Heart right ventricle (tissue), 16 donors: ENCODE measurements around the gene POC1B. TPM values are rescaled to one million over a fixed set of nuclear protein-coding genes. Genes with fewer than 3 reads are reported as not detected.

ENCODE experiments used
- ATAC-seq, 8 donors: fragments of 200-7000 bp; cut with Tn5 transposase; one replicate each; pipeline ENCODE4 v1.9.1; 2020; ENCODE audit warnings: mild to moderate bottlenecking in 8 of 8, moderate library complexity in 8 of 8, moderate number of reproducible peaks in 1 of 8
- DNase-seq, 2 donors: peaks; one replicate each; pipeline ENCODE4 v3.0.0-alpha.2; 2020
- H3K27ac ChIP-seq, 10 donors: fragments of 200-600 bp; sonication (generic) in 2 of 10; one replicate each; pipeline versions ENCODE4 v1.5.0 to v1.8.0; 2020 to 2022; ENCODE audit warnings: mild to moderate bottlenecking in 3 of 10
- H3K27me3 ChIP-seq, 7 donors: fragments of 200-600 bp; one replicate each; pipeline ENCODE4 v1.8.0; 2021 to 2022; ENCODE audit warnings: mild to moderate bottlenecking in 2 of 7
- H3K36me3 ChIP-seq, 9 donors: fragments of 200-600 bp; sonication (generic) in 1 of 9; one replicate each; pipeline versions ENCODE4 v1.5.0 to v1.8.0; 2020 to 2022; ENCODE audit warnings: mild to moderate bottlenecking in 2 of 9
- H3K4me1 ChIP-seq, 9 donors: fragments of 200-600 bp; sonication (generic) in 1 of 9; one replicate each; pipeline versions ENCODE4 v1.5.0 to v1.8.0; 2020 to 2022; ENCODE audit warnings: mild to moderate bottlenecking in 4 of 9
- H3K4me3 ChIP-seq, 10 donors: fragments of 200-600 bp; sonication (generic) in 2 of 10; one replicate each; pipeline versions ENCODE4 v1.5.0 to v1.8.0; 2020 to 2022; ENCODE audit warnings: mild to moderate bottlenecking in 7 of 10, moderate library complexity in 2 of 10
- H3K9me3 ChIP-seq, 11 donors: fragments of 200-600 bp in 10 of 11; sonication (generic) in 2 of 11; one replicate each; pipeline versions ENCODE4 v1.5.0 to v1.8.0; 2013 to 2022; ENCODE audit warnings: mild to moderate bottlenecking in 2 of 11, control low read depth in 1 of 11, moderate library complexity in 1 of 11
- WGBS, 2 donors: extraction: QIAGEN DNeasy Blood & Tissue Kit; methylation state at CpG; one replicate each; pipeline ENCODE4 v1.1.7; 2013; ENCODE audit warnings: inconsistent platforms in 1 of 2; 5-methylcytosine and 5-hydroxymethylcytosine counted together
- intact Hi-C, 10 donors: fragments of 100-400 bp; cut with DNase I; formaldehyde crosslinking; loops; one replicate each; pipeline versions ENCODE4 v1.11.1 to v1.14.2; 2022
- polyA plus RNA-seq, 2 donors: library from polyadenylated mRNA; stranded (reverse); fragments of 200-250 nt; gene quantifications; one replicate each; pipeline ENCODE4 v1.2.3, GENCODE V29; 2013
- total RNA-seq, 10 donors: library from RNA; stranded (reverse); fragmentation: NEBNext Ultra II Directional in 3 of 10; extraction: Animal tissue kit (Norgen Biotek cat#: 25700) in 3 of 10; gene quantifications; one replicate each; pipeline versions ENCODE4 v1.2.1 to v1.2.4, GENCODE V29; 2021 to 2023
- TF ChIP-seq, protein P1 (sequence below), 9 donors: fragments of 200-600 bp; sonication (generic) in 2 of 9; IDR thresholded peaks; one replicate each; pipeline versions ENCODE4 v1.5.0 to v1.8.0; 2021 to 2022; ENCODE audit warnings: antibody characterized with exemption in 9 of 9, mild to moderate bottlenecking in 5 of 9, moderate library complexity in 1 of 9
- donor health status: Arrhythmogenic right ventricular cardiomyopathy.
- donor health status: ischemic (EF 13 %, LVEDD 7.1; RV severe dilation, severe dysfunction).
- donor health status: healthy with polysubstance abuse.
- donor health status: DM: no; HTN: yes; CAD: no.
- donor health status: DM: no; HTN: no; CAD: no.
- donor health status: ischemic (EF 25% LVEDD 6.9; RV normal size, moderate dysfunction).
- donor health status: ischemic (EF 25% LVEDD 5.7; RV mildly dilated, moderate dysfunction).
- donor health status: healthy.
- donor health status: DM: yes; HTN: yes; CAD: no.
- donor health status: Ischemic cardiomyopathy.
- donor health status: ischemic (EF 35%, LVEDD 5.7; RV mildly dilated, moderate dysfunction).
- donor health status: nonischemic (EF 11% LVEDD 7.7; RV severe dilation, severe dysfunction).
- donor health status: DM: yes; HTN: yes; CAD: no.
- donor health status: PGD.
- donor health status: ischemic (EF 29% LVEDD 5.4; RV normal size, mild dysfunction).
- donor health status: nonischemic (EF 23%, LVEDD 6.1; RV moderate dilation, normal function).

POC1B gene
- total and polyA plus RNA-seq, 12 donors = 4.8 to 10.4 (median 8.0) TPM

DNA sequence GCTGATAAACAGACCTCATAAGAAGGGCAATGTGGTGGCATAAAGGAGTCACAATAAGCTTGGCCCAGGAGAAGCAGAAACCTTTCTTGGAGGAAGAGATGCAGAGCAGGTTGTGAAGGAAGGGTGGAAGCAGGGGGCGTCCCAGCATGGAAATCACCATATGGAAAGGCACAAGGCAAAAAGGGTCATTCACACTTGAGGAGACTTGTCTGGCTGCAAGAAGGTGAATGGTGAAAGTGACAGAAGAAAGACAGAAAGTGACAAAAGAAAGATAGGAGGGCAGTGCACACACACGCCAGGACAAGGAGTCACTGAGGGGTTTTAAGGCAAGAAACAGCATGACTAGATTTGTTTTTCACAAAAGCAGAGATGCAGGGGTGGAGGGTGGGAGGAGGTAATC, 39.6 kb downstream of the POC1B start:
- peaks cover 0 to 2% (median 0%) of the 10 kb centered on the region in 9 donors for H3K4me1 ChIP-seq
- H3K9me3 ChIP-seq = no peaks in the 10 kb centered on the region
- H3K27ac ChIP-seq = no peak overlapping the region
- H3K36me3 ChIP-seq = peaks cover 0 to 56% (median 8%) of the 10 kb centered on the region in 9 donors
- intact Hi-C loops = no loop called here
- no peak for ATAC-seq
- H3K27me3 ChIP-seq = no peaks in the 10 kb centered on the region
- no peak overlapping the region for H3K4me3 ChIP-seq
- 93 to 94% methylated on average over 2 of the region's 2 CpGs for WGBS, 2 donors
- TF ChIP-seq, protein P1, sequence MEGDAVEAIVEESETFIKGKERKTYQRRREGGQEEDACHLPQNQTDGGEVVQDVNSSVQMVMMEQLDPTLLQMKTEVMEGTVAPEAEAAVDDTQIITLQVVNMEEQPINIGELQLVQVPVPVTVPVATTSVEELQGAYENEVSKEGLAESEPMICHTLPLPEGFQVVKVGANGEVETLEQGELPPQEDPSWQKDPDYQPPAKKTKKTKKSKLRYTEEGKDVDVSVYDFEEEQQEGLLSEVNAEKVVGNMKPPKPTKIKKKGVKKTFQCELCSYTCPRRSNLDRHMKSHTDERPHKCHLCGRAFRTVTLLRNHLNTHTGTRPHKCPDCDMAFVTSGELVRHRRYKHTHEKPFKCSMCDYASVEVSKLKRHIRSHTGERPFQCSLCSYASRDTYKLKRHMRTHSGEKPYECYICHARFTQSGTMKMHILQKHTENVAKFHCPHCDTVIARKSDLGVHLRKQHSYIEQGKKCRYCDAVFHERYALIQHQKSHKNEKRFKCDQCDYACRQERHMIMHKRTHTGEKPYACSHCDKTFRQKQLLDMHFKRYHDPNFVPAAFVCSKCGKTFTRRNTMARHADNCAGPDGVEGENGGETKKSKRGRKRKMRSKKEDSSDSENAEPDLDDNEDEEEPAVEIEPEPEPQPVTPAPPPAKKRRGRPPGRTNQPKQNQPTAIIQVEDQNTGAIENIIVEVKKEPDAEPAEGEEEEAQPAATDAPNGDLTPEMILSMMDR (IDR thresholded peaks at IDR 0.05) = no peak
- no peak for DNase-seq

- H3K4me3 ChIP-seq = no peak overlapping the region
- H3K27ac ChIP-seq = no peak overlapping the region
- intact Hi-C loops = no loop called here
- H3K4me1 ChIP-seq = peaks cover 0 to 4% (median 0%) of the 10 kb centered on the region in 9 donors
- DNase-seq = no peak
- WGBS, 2 donors = 92 to 95% methylated on average over 1 of the region's 1 CpG
- TF ChIP-seq, protein P1 (IDR thresholded peaks at IDR 0.05) = no peak
- no peak for ATAC-seq
- no peaks in the 10 kb centered on the region for H3K27me3 ChIP-seq
- H3K36me3 ChIP-seq = peaks cover 0 to 40% (median 5%) of the 10 kb centered on the region in 9 donors
- H3K9me3 ChIP-seq = no peaks in the 10 kb centered on the region
Measured at GRCh38 chr12:89484470-89484869, 41.4 kb downstream of the POC1B start.

GRCh38 chr12:89481213-89481914, 44.5 kb downstream of the POC1B start:
- ATAC-seq (no peak), DNase-seq (no peak)
- Histone ChIP-seq H3K4me3 (no peak overlapping the region), H3K9me3 (no peaks in the 10 kb centered on the region), H3K36me3 (peaks cover 0 to 17% (median 0%) of the 10 kb centered on the region in 9 donors), H3K27ac (no peak overlapping the region), H3K27me3 (no peaks in the 10 kb centered on the region), H3K4me1 (peaks cover 0 to 5% (median 0%) of the 10 kb centered on the region in 9 donors)
- 79% methylated on average over 2 of the region's 2 CpGs for whole genome bisulfite sequencing, 2 donors
- TF ChIP-seq, protein P1 (IDR thresholded peaks at IDR 0.05) = no peak
- intact Hi-C loops = no loop called here

DNA sequence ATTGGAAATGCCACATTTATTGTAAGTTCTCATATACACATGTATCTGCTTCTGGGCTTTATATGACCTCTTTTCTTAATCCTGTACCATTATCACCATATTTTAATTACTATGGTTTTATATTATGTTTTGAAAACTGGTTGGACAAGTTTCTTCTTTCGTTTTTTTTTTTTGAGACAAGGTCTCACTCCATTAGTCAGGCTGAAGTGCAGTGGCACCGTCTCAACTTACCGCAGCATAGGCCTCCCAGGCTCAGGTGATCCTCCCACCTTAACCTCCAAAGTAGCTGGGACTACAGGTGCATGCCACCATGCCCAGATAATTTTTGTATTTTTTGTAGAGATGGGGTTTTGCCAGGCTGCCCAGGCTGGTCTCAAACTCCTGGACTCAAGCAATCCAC, 45.9 kb downstream of the POC1B start:
- Histone ChIP-seq H3K27ac (no peak overlapping the region), H3K9me3 (no peaks in the 10 kb centered on the region), H3K4me1 (peaks cover 0 to 5% (median 0%) of the 10 kb centered on the region in 9 donors), H3K27me3 (no peaks in the 10 kb centered on the region), H3K36me3 (peaks cover 0 to 5% (median 0%) of the 10 kb centered on the region in 9 donors), H3K4me3 (no peak overlapping the region)
- WGBS, 2 donors = 94 to 97% methylated on average over 3 of the region's 3 CpGs
- TF ChIP-seq, protein P1 (IDR thresholded peaks at IDR 0.05) = no peak
- DNase-seq = no peak
- ATAC-seq = no peak
- intact Hi-C loops = loop anchor here in 1 of 10 donors (10.0 kb wide), 1 partner anchor 45 kb away; the partner anchor contains the start of genes GALNT4 and POC1B
